Astrocyte of the spinal cord (primary cell): ENCODE data around the gene PSMC1.

Source experiments
- DNase-seq: peaks from one replicate; pipeline ENCODE4 v3.0.0; 2011; ENCODE audit warnings: low read depth, low spot score
- H3K4me3 ChIP-seq: 2 replicates; pipeline ENCODE4 v1.5.1; 2011; ENCODE audit warnings: low read depth, mild to moderate bottlenecking, low read length, moderate library complexity
- in situ Hi-C: cut with HindIII; loops from 2 replicates; pipeline ENCODE4 v1.10.0; 2017; ENCODE audit warnings: low sequenced_read_pairs
- TF ChIP-seq, protein P1 (sequence below): IDR thresholded peaks from 2 replicates; pipeline ENCODE4 v1.5.1; 2012; ENCODE audit warnings: low read depth, mild to moderate bottlenecking, low read length, inconsistent platforms

The PSMC1 gene

DNA sequence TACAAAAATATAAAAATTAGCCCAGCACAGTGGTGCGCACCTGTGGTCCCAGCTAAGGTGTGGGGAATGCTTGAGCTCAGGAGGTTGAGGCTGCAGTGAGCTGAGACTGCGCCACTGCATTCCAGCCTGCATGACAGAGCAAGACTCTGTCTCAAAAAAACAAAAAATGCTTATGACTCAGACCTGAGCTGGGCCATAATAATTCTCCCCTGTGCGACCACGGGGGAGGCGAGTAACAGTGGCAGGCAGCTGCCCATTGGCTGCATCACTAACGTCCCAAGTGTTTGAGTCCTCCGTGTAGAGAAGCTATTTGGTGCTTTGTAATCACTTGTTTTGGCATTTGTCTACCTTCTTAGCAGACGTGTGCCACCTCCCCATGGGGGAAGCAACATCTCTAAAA is 24.9 kb downstream of the PSMC1 start:
- TF ChIP-seq, protein P1, sequence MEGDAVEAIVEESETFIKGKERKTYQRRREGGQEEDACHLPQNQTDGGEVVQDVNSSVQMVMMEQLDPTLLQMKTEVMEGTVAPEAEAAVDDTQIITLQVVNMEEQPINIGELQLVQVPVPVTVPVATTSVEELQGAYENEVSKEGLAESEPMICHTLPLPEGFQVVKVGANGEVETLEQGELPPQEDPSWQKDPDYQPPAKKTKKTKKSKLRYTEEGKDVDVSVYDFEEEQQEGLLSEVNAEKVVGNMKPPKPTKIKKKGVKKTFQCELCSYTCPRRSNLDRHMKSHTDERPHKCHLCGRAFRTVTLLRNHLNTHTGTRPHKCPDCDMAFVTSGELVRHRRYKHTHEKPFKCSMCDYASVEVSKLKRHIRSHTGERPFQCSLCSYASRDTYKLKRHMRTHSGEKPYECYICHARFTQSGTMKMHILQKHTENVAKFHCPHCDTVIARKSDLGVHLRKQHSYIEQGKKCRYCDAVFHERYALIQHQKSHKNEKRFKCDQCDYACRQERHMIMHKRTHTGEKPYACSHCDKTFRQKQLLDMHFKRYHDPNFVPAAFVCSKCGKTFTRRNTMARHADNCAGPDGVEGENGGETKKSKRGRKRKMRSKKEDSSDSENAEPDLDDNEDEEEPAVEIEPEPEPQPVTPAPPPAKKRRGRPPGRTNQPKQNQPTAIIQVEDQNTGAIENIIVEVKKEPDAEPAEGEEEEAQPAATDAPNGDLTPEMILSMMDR = no peak
- peak; percentile 79 for DNase-seq
- in situ Hi-C loops = no loop called here
- H3K4me3 ChIP-seq = no peak overlapping the region

DNA sequence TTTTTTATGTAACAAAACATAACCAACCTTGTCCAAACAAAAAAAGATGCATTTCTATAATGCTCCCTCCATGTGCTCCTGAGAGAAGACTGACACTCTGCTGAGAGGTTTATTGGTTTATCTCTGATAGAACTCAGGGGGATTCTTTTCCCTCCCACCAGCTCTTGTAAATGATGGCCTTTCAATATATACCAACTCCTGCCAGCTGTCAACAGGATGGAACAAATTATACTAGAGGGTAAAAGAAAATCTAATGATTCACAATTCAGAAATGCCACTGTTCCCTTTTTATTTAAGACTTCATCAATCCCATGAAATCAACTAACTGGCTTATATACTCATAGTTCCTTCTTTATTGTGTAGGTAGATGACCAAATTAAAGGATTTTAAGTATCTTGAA is 25.4 kb downstream of the PSMC1 start:
- TF ChIP-seq, protein P1 = no peak
- in situ Hi-C loops = no loop called here
- H3K4me3 ChIP-seq = no peak overlapping the region
- peak; percentile 25 for DNase-seq

DNA sequence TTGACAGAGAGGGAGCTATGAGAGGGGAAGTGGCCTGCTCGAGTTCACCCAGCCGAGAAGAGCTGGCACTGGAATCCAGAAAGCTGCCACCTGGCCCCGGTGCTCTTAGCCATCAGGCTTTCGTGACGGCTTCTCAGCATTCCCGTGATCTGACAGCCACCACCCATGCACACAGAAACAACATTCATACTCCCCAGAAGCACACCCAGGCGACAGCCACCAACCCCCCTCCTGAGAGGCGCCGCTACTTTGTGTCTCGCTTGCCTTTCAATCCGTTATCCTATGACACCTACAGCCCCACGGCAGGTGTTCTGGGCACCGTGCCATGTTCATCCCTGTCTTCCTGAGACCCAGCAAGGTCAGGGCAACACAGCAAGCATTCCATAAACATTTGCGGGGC is 31.4 kb downstream of the PSMC1 start:
- DNase-seq = no peak
- in situ Hi-C loops = no loop called here
- H3K4me3 ChIP-seq = no peak overlapping the region
- TF ChIP-seq, protein P1 = no peak

DNA sequence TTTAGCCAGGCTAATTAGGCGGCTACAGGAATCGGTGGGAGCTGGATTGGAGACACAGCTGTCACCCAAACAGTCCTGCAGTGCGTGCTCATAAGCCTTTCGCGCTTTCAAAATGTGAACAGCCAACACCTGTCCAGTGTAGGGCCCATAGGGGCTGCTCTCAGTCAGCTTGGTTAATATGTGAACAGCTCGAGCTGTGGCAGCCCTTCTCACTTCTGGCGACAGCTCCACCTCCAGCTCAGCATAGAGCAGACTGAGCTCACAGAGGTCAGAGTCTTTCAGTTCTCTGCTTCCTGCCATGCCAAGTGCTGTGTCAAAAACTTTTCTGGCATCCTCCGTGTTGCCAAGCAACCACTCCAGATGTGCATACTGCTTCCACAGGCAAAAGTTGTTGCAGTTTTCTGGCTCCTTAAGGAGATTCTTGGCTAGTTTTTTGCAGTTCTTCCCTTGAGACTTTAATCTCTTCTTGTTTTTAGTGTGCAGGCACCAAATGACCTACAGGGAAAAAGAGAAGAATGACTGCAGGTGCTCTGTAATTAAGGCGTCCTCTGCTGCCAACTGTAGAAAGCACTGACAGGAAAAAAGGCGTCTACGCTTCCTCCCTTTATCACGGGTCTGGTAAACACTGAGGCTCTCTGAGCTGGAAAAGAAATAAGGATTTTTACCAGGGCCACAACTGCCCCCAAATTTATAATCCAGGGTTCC is 32.5 kb downstream of the PSMC1 start:
- TF ChIP-seq, protein P1 = no peak
- in situ Hi-C loops = no loop called here
- no peak for DNase-seq
- no peak overlapping the region for H3K4me3 ChIP-seq

DNA sequence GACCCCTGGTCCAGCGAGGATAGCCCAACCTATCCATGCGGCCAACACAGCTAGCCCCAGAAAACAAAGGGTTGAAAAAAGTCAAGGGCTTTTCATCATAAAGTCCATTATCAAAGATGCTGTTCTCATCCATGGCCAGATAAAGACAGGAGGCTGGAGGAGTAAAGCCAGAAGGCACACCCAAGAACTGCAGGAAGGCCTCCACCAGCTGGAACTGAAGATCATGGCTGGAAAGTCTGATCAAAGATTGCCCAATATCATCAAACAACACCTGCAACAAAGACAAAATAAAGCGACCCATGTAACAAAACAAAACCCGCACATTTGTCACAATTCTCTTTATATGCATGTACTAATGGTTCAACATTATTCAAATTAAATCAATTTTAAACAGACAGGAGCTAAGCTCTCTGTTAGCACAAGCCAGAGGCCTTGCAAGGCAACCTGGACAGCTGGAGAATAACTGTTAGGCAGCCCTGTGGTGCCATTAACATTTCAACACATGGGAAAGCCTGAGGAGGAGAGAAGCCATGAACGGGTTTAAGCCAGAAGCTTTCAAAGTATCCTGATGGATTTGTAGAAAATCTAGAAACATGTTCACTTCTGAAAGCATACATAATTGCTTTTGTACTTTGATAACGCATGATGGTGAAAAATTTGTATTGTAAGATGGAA is 34.1 kb downstream of the PSMC1 start:
- in situ Hi-C loops = no loop called here
- no peak overlapping the region for H3K4me3 ChIP-seq
- no peak for DNase-seq
- TF ChIP-seq, protein P1 = no peak

DNA sequence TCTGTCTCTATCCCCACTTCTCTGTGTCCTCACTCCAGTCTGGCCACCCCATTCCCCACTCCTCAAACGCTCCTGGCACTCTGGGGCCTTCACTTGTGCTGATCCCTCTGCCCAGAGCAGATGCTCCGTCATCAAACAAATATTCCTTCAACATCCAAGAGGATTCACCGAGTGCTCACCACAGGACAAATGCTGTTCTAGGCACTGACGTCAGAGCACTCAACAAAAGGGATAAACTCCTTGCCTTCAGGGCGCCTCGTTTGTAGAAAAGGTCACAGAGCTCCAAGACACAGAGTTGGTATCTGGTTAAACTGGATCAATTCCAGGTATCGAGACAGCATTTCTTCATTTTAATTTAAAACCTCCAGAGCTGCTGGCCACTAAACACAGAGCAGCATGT is 35.3 kb downstream of the PSMC1 start:
- TF ChIP-seq, protein P1 = no peak
- in situ Hi-C loops = no loop called here
- no peak for DNase-seq
- no peak overlapping the region for H3K4me3 ChIP-seq
